ENCODE data around the gene RIT1. TPM values are rescaled to one million over a fixed set of nuclear protein-coding genes. Genes with fewer than 3 reads are reported as not detected.

RIT1 gene, protein sequence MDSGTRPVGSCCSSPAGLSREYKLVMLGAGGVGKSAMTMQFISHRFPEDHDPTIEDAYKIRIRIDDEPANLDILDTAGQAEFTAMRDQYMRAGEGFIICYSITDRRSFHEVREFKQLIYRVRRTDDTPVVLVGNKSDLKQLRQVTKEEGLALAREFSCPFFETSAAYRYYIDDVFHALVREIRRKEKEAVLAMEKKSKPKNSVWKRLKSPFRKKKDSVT
- total RNA-seq (2014; rRNA removed; shearing (Covaris generic)), result 9.1 and 10.1 TPM in 2 replicates
- polyA plus RNA-seq (2015; cell fraction: cytosol; rRNA removed), result 7.3 and 10.8 TPM in 2 replicates
- polyA plus RNA-seq (2015; cell fraction: nucleus; rRNA removed), result 14.0 and 20.3 TPM in 2 replicates

DNA sequence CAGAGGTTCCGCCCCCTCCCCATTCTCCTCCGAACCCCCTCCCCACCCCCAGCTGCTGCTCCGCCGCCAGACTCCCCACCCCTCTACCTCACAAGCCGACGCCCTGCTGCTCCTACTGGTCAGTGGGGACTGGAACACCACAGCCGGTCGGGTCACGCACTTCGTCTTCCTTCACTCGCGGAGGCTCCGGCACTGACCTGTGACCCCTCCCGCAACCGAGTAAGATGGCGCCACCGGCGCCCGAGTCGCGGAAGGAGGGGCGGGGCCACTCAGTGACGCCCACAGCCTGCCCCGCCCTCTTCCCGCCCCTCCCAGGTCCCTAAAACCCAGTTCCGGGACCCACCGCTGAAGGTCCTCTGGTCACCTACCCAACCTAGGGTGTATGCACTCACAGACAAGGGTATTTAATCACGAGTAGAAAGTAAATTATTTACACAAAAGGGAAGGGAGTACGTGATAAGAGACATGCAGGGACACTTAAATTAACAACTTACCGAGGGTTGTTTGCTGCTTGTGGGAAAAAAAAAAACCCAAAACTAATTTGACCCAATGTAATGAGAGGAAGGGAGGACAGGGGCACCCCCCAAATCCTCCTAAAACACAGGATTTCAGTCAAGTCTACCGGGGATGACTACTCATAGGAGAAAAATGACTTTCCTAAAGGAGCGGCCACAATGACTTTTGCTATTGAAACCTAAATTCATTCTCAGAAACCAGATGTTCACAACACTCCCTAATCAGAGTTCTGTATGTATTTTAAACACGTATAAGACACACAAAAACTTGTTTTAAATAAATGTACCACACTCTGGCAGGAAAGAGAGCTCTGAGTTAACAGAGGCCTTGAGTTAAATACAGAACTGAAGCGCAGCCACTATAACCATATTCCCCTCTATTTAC, at the start of gene RIT1:
Gene RIT1, minus strand, starts transcription at position 194 of the 900 bp plus-strand sequence. CDS start 588 bp downstream, outside the sequence.
- peak; percentile 73 for DNase-seq (ENCODE audit: low read depth)

GRCh38 chr1:155960081-155960745, 49.1 kb upstream of the RIT1 start:
- DNase-seq (ENCODE audit: low read depth), result no peak

GRCh38 chr1:155957411-155957915, 46.3 kb upstream of the RIT1 start:
- DNase-seq (ENCODE audit: low read depth), result no peak

DNA sequence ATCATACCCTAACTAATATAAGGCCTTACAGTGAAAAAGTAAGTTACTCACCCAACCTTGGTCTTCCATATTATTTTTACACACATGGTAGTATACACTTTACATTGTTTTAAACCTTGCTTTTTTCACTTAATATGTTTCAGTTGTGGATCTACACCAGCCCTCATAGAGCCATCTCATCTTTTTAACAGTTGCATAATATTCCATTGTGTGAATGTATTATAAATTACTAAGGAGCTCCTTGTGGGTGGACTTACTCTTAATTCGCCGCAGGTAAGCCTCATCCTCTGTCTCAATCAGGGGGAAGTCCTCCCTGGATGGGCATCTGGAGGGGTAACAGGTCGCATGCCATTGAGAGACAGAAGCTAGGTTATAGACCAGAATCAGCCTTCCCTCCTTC, 43.5 kb upstream of the RIT1 start:
- DNase-seq (ENCODE audit: low read depth), result no peak

DNA sequence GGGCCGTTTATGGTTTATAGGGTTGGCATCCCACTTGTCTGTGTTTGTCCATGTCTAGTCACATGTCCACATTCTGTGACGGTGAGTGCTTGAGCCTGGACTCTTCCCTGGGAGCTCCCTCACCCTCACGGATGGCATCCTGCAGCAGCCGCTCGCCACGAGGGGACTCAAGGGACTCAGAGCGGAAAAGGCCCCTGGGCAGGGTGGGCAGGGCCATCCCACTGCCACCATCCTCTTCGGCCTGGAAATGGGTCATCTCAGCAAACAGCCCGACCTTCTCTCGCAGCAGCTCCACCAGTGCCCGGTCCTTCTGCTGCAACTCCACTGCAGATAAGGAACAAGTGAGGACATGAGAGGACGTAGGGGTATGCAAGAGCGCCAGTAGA, 41.3 kb upstream of the RIT1 start:
- DNase-seq (ENCODE audit: low read depth), result no peak

DNA sequence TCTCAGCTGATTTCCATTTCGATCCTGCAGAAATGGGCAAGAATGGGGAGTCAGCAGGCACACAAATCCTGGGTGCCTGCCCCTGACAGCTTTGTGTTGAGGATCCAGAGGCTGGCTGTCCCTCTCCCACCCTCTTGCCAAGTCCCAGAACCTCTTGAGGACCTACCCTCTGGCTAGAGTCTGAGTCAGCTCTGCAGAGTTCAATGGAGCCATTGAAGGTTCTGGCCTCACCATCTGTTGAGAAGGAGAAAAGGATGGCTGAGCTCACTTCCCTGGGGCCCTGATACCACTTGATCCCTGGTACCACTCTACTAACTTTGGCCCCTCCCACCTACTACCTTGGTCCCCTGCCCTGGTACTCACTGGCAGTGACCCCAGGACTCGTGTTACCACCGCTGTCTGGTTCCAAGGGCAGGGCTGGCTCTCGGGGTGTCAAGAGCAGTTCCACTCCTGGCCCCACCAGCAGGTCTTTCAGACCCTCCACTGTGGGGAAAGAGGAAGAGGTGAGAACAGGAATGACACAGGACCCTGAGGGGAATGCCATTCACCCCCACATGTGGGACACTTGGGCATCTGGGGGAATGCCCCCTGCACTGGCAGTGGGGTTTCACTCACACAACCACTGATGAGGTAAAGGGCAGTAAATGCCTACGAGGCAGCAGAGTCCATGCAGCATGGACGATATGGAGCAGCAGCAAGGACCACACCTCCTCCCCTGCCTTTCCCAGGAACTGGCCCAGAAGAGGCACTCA, 40.8 kb upstream of the RIT1 start:
- DNase-seq (ENCODE audit: low read depth), result no peak

- DNase-seq (ENCODE audit: low read depth), result no peak
Measured at GRCh38 chr1:155950829-155951228, 39.7 kb upstream of the RIT1 start.

DNA sequence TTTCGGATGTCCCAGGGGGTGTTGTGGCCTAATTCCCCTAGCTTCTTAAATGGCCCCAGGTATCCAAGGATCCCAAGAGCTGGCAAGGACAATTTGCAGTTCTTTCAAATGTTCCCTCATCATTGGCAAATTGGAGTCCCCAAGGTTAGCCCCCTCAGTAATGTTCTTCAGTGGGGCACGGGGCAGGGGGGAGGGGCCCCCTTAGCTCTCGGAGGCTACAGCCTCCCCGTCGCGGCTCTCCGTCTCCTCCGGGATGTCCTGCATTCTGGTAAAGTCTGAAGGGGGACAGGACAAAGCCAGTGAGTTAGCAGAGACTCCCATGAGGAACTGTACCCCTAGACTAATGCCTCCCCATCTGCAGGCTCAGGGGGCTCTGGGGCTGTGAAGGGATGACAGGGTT, 36.6 kb upstream of the RIT1 start:
- DNase-seq (ENCODE audit: low read depth), result no peak

- DNase-seq (ENCODE audit: low read depth), result no peak
Measured at GRCh38 chr1:155947292-155947691, 36.1 kb upstream of the RIT1 start.

DNA sequence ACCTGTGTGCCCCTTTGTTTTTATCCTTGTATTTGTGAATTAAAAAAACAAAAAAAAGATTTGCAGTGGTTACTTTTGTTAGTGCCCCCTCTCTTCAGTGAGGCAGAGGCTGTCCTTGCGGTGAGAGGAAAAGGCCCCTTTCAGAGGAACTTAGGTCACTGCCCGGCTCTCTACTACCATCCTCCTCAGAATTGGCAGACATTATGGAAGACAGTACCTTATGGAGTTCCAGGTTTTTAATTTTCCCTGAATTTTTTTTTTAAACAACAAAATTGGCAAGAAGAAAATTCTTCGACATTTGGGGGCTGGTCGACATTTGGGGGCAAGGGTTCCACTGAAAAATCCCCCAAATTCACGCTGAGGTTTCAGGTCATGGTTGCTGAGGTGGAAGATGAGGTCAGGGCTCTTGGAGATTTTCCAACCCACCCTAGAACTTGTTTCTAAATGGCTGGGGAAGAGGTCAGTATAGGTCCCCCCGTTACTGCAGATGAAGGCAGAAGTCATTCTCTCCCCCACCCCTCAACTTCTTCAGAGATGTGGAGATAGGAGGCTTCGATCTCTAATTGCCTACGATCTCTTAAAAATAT, 35.6 kb upstream of the RIT1 start:
- DNase-seq (ENCODE audit: low read depth), result no peak

DNA sequence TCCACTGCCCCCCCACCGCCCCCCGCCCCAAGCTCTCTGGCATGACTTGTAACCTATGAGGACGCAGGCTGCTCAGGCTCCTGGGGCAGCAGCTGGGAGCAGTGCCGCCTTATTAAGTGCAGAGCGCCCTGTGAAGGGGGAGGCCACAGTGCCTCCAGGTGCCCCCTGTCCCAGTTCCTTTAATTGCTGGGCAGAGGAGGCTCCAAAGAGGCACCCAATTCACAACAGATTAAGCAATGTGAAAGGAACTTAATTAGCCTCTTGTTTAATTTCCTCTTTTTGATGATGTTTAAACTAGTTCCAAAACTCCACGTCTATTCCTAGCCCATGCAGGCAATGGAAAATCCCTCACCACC, 33.3 kb upstream of the RIT1 start:
- no peak for DNase-seq (ENCODE audit: low read depth)

DNA sequence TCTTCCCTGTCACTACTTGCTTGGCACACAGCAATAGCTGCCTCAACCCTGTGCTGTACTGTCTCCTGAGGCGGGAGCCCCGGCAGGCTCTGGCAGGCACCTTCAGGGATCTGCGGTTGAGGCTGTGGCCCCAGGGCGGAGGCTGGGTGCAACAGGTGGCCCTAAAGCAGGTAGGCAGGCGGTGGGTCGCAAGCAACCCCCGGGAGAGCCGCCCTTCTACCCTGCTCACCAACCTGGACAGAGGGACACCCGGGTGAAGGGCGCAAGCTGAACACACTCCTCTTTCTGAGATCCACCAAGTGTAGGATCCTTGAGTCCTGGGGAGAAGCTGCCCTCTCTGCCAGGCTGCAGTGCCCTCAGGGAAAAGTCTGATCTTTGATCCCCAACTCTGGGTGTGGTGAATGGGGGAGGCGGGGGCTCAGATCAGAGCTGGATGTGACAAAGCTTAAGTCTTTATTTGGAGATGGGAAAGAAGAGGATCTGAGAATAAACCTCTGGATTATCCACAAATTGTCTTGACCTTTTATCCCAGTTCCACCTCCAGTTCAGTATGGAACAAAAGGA, 31.5 kb upstream of the RIT1 start:
- DNase-seq (ENCODE audit: low read depth), result no peak

DNA sequence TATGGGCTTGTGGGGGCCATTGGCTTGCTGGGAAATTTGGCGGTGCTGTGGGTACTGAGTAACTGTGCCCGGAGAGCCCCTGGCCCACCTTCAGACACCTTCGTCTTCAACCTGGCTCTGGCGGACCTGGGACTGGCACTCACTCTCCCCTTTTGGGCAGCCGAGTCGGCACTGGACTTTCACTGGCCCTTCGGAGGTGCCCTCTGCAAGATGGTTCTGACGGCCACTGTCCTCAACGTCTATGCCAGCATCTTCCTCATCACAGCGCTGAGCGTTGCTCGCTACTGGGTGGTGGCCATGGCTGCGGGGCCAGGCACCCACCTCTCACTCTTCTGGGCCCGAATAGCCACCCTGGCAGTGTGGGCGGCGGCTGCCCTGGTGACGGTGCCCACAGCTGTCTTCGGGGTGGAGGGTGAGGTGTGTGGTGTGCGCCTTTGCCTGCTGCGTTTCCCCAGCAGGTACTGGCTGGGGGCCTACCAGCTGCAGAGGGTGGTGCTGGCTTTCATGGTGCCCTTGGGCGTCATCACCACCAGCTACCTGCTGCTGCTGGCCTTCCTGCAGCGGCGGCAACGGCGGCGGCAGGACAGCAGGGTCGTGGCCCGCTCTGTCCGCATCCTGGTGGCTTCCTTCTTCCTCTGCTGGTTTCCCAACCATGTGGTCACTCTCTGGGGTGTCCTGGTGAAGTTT, 30.8 kb upstream of the RIT1 start:
- no peak for DNase-seq (ENCODE audit: low read depth)

- peak; percentile 66 for DNase-seq (ENCODE audit: low read depth)
Measured at GRCh38 chr1:155940993-155941844, 30.1 kb upstream of the RIT1 start, which contains the start of gene RXFP4. TSS of gene RXFP4 (plus strand) at chr1:155941638. CDS start at chr1:155941710, 72 bp downstream.

GRCh38 chr1:155940482-155940992, 29.4 kb upstream of the RIT1 start:
- peak; percentile 85 for DNase-seq (ENCODE audit: low read depth)

DNA sequence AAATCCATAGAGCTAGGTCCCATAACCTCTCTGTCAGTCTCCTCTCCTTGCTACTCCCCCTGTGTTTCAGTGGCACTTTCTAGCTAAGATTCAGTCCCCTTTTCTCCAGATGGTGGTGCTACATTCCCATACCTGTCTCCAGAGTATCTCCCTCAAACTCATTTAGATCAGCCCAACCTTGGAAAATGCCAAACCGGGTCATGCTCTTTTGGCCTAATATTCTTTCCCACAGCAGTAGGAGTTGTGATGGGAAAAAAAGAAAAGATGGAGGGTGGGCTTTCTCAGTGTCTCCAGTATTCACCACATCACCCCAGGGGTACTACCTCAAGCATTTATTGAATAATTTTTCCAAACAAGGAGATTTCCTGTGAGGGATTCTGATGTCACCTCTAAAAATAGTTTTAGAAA, 27.1 kb upstream of the RIT1 start:
- DNase-seq (ENCODE audit: low read depth), result peak; percentile 77

DNA sequence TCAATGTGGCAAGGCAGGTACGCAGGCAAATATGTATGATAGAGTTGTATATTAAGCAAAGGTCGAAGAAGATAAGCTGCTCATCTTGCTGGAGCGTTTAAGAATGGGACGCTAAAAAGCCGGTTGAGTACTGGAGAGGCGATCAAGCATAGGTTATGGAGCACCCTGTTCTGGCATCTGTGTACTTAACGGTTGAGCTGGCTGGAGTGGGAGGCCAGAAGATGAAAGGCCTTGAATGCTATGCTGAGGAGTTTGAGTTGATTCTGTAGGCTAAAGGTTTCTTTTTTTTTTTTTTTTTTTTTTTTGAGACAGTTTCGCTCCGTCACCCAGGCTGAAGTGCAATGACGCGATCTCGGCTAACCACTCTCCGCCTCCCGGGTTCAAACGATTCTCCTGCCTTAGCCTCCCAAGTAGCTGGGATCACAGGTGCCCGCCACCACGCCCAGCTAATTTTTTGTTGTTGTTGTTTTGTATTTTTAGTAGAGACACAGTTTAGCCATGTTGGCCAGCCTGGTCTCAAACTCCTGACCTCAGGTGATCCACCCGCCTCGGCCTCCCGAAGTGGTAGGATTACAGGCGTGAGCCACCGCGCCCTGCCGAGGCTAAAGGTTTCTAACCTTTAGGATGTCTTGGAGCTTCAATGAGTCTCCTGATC, 23.9 kb upstream of the RIT1 start:
- no peak for DNase-seq (ENCODE audit: low read depth)

Measured in HT1080 (cell line).